Type B pancreatic cell (in vitro differentiated cells): ENCODE measurements around the gene GPATCH3. TPM values are rescaled to one million over a fixed set of nuclear protein-coding genes. Genes with fewer than 3 reads are reported as not detected.

Source experiments
- DNase-seq: peaks from one replicate; pipeline ENCODE4 v3.0.0; 2021; ENCODE audit warnings: mixed read lengths; ENCODE audit not compliant: unreplicated experiment; ENCODE audit errors: extremely low spot score
- H3K27ac Mint-ChIP-seq: 2 replicates; pipeline ENCODE4 v1.8.0; 2021; ENCODE audit warnings: mild to moderate bottlenecking, mixed read lengths
- H3K27me3 Mint-ChIP-seq: 2 replicates; pipeline ENCODE4 v1.8.0; 2021; ENCODE audit warnings: mixed read lengths
- H3K36me3 Mint-ChIP-seq: 2 replicates; pipeline ENCODE4 v1.8.0; 2021; ENCODE audit warnings: mixed read lengths
- H3K4me1 Mint-ChIP-seq: one replicate; pipeline ENCODE4 v1.8.0; 2021; ENCODE audit warnings: mixed read lengths; ENCODE audit not compliant: unreplicated experiment
- H3K4me3 Mint-ChIP-seq: 2 replicates; pipeline ENCODE4 v1.8.0; 2021; ENCODE audit warnings: mild to moderate bottlenecking, mixed read lengths
- H3K9me3 Mint-ChIP-seq: 2 replicates; pipeline ENCODE4 v1.8.0; 2021; ENCODE audit warnings: mixed read lengths
- CTCF ChIP-seq: fragments of 200-600 bp; sonication (generic); conservative IDR thresholded peaks from 2 replicates; pipeline ENCODE4 v1.5.0; 2021; ENCODE audit warnings: antibody characterized with exemption, mild to moderate bottlenecking
- total RNA-seq: library from RNA; stranded (reverse); gene quantifications from 2 replicates; pipeline ENCODE4 v1.2.1, GENCODE V29; 2021; ENCODE audit warnings: low replicate concordance

GPATCH3 gene
- total RNA-seq, 1 donor from 2014 or later, result 19.2 TPM

- H3K4me1 Mint-ChIP-seq, result peaks cover 26% of the 10 kb centered on the region
- no peak overlapping the region for H3K4me3 Mint-ChIP-seq
- H3K27me3 Mint-ChIP-seq, result no peaks in the 10 kb centered on the region
- H3K9me3 Mint-ChIP-seq, result no peaks in the 10 kb centered on the region
- no peak for DNase-seq
- H3K27ac Mint-ChIP-seq, result peak overlapping the region; percentile 90
- peaks cover 3% of the 10 kb centered on the region for H3K36me3 Mint-ChIP-seq
- TF ChIP-seq CTCF, result no peak
These were observed 38.3 kb downstream of the GPATCH3 start for GRCh38 chr1:26861889-26862378.

- no peak for DNase-seq
- Mint-ChIP-seq H3K9me3 (no peaks in the 10 kb centered on the region), H3K4me1 (peaks cover 27% of the 10 kb centered on the region), H3K27me3 (no peaks in the 10 kb centered on the region), H3K36me3 (peaks cover 5% of the 10 kb centered on the region), H3K4me3 (peak overlapping the region; percentile 66), H3K27ac (peak overlapping the region; percentile 90)
- TF ChIP-seq CTCF, result peak; percentile 39
These were observed 39.0 kb downstream of the GPATCH3 start for GRCh38 chr1:26861286-26861701.

GRCh38 chr1:26858891-26859640 lies 41.2 kb downstream of the GPATCH3 start:
- TF ChIP-seq CTCF, result no peak
- H3K36me3 Mint-ChIP-seq, result peaks cover 5% of the 10 kb centered on the region
- no peaks in the 10 kb centered on the region for H3K9me3 Mint-ChIP-seq
- H3K4me3 Mint-ChIP-seq, result no peak overlapping the region
- H3K27ac Mint-ChIP-seq, result peak overlapping the region; percentile 96
- no peaks in the 10 kb centered on the region for H3K27me3 Mint-ChIP-seq
- no peak for DNase-seq
- peaks cover 27% of the 10 kb centered on the region for H3K4me1 Mint-ChIP-seq

- H3K4me1 Mint-ChIP-seq, result peaks cover 26% of the 10 kb centered on the region
- TF ChIP-seq CTCF, result no peak
- peaks cover 5% of the 10 kb centered on the region for H3K36me3 Mint-ChIP-seq
- H3K4me3 Mint-ChIP-seq, result no peak overlapping the region
- no peak for DNase-seq
- no peaks in the 10 kb centered on the region for H3K27me3 Mint-ChIP-seq
- H3K27ac Mint-ChIP-seq, result peak overlapping the region; percentile 96
- H3K9me3 Mint-ChIP-seq, result no peaks in the 10 kb centered on the region
These were observed 42.1 kb downstream of the GPATCH3 start for GRCh38 chr1:26858160-26858559.

- no peak for TF ChIP-seq CTCF
- Mint-ChIP-seq H3K36me3 (peaks cover 11% of the 10 kb centered on the region), H3K27me3 (no peaks in the 10 kb centered on the region), H3K4me1 (peaks cover 25% of the 10 kb centered on the region), H3K27ac (peak overlapping the region; percentile 96), H3K9me3 (no peaks in the 10 kb centered on the region), H3K4me3 (peak overlapping the region; percentile 73)
- DNase-seq, result no peak
These were observed 42.7 kb downstream of the GPATCH3 start for GRCh38 chr1:26857473-26858060.
